GM23248 (cell line): ENCODE results near the gene CTNND2. TPM values are rescaled to one million over a fixed set of nuclear protein-coding genes. Genes with fewer than 3 reads are reported as not detected.

Source experiments
- DNase-seq: peaks from one replicate; pipeline ENCODE4 v3.0.0-alpha.2; 2015
- H2AFZ ChIP-seq: fragments of 200-600 bp; sonication (generic); 2 replicates; pipeline ENCODE4 v1.6.1; 2016; ENCODE audit warnings: antibody characterized with exemption
- H3F3A ChIP-seq: fragments of 200-600 bp; sonication (generic); 2 replicates; pipeline ENCODE4 v1.6.1; 2016; ENCODE audit warnings: mild to moderate bottlenecking, antibody characterized with exemption, mixed run types; ENCODE audit not compliant: insufficient read depth
- H3K27ac ChIP-seq: fragments of 200-600 bp; sonication (generic); 2 replicates; pipeline ENCODE4 v1.5.1; 2016; ENCODE audit warnings: mild to moderate bottlenecking
- H3K27me3 ChIP-seq: fragments of 200-600 bp; sonication (generic); replicated peaks from 2 replicates; pipeline ENCODE4 v1.6.1; 2016; ENCODE audit warnings: mild to moderate bottlenecking; ENCODE audit not compliant: insufficient read depth
- H3K36me3 ChIP-seq: fragments of 200-600 bp; sonication (generic); 2 replicates; pipeline ENCODE4 v1.6.1; 2016; ENCODE audit warnings: low read depth, mild to moderate bottlenecking
- H3K4me1 ChIP-seq: fragments of 200-600 bp; sonication (generic); 2 replicates; pipeline ENCODE4 v1.6.1; 2016; ENCODE audit warnings: mild to moderate bottlenecking; ENCODE audit not compliant: insufficient read depth
- H3K4me2 ChIP-seq: fragments of 200-600 bp; sonication (generic); one replicate; pipeline ENCODE4 v1.6.1; 2016; ENCODE audit warnings: mild to moderate bottlenecking; ENCODE audit not compliant: unreplicated experiment
- H3K4me3 ChIP-seq: fragments of 200-600 bp; sonication (generic); 2 replicates; pipeline ENCODE4 v1.5.1; 2016; ENCODE audit warnings: mild to moderate bottlenecking
- H3K79me2 ChIP-seq: fragments of 200-600 bp; sonication (generic); 2 replicates; pipeline ENCODE4 v1.6.1; 2016; ENCODE audit warnings: mild to moderate bottlenecking; ENCODE audit not compliant: insufficient read depth
- H3K9ac ChIP-seq: fragments of 200-600 bp; sonication (generic); 2 replicates; pipeline ENCODE4 v1.6.1; 2016; ENCODE audit warnings: mild to moderate bottlenecking
- H3K9me2 ChIP-seq: fragments of 200-600 bp; sonication (generic); 2 replicates; pipeline ENCODE4 v1.6.1; 2016; ENCODE audit warnings: mixed run types, mild to moderate bottlenecking, moderate library complexity; ENCODE audit not compliant: insufficient read depth
- H3K9me3 ChIP-seq: fragments of 200-600 bp; sonication (generic); one replicate; pipeline ENCODE4 v1.6.1; 2017; ENCODE audit warnings: low read depth
- H4K20me1 ChIP-seq: fragments of 200-600 bp; sonication (generic); 2 replicates; pipeline ENCODE4 v1.6.0; 2016; ENCODE audit not compliant: insufficient read depth
- EZH2 ChIP-seq: fragments of 200-600 bp; sonication (generic); IDR thresholded peaks from 2 replicates; pipeline ENCODE4 v1.6.1; 2018; ENCODE audit warnings: antibody characterized with exemption, mild to moderate bottlenecking; ENCODE audit not compliant: insufficient read depth, poor library complexity, severe bottlenecking
- EZH2phosphoT487 ChIP-seq: fragments of 200-600 bp; sonication (generic); IDR thresholded peaks from 2 replicates; pipeline ENCODE4 v1.6.1; 2018; ENCODE audit warnings: antibody characterized with exemption, moderate library complexity, mild to moderate bottlenecking, low read depth; ENCODE audit not compliant: insufficient read depth
- WGBS, 2 experiments: methylation state at CpG; one replicate each; pipeline ENCODE4 v1.1.6; 2015 to 2017; ENCODE audit warnings: low lambda C conversion rate in 2 of 2, low coverage in 1 of 2; ENCODE audit errors: missing lambda C conversion rate in 2 of 2; 5-methylcytosine and 5-hydroxymethylcytosine counted together
- in situ Hi-C: fragments of 300-500 bp; cut with MboI; formaldehyde crosslinking; loops from 2 replicates; pipeline ENCODE4 v1.15.0; 2020
- polyA plus RNA-seq: library from polyadenylated mRNA; unstranded; fragments of >200 nt; fragmentation: Nextera tagmentation; extraction: Ambion mirVana; gene quantifications from 2 replicates; pipeline ENCODE4 v1.2.1, GENCODE V29; 2016
- total RNA-seq: library from RNA; depleted of rRNA; stranded (reverse); fragments of >200 nt; shearing (Covaris generic); gene quantifications from 2 replicates; pipeline ENCODE4 v1.2.3, GENCODE V29; 2014

The CTNND2 gene
- total and polyA plus RNA-seq, 2 experiments from 2014 or later: not detected

- no peak for DNase-seq
- Histone ChIP-seq H3K9me3 (no peaks in the 10 kb centered on the region), H3K27me3 (no peaks in the 10 kb centered on the region), H3K4me1 (no peaks in the 10 kb centered on the region), H3K4me2 (no peak overlapping the region), H3F3A (no peaks in the 10 kb centered on the region), H3K9me2 (no peaks in the 10 kb centered on the region), H3K79me2 (no peaks in the 10 kb centered on the region), H3K36me3 (no peaks in the 10 kb centered on the region), H3K9ac (no peak overlapping the region), H3K4me3 (no peak overlapping the region), H4K20me1 (no peaks in the 10 kb centered on the region), H3K27ac (no peak overlapping the region), H2AFZ (no peak overlapping the region)
- 0 to 8% methylated on average over 1 of the region's 1 CpG for WGBS, 2 experiments
- TF ChIP-seq EZH2 (no peak), EZH2phosphoT487 (no peak)
- in situ Hi-C loops: no loop called here
These were observed 199.3 kb downstream of the CTNND2 start for GRCh38 chr5:11704916-11705315.

DNA sequence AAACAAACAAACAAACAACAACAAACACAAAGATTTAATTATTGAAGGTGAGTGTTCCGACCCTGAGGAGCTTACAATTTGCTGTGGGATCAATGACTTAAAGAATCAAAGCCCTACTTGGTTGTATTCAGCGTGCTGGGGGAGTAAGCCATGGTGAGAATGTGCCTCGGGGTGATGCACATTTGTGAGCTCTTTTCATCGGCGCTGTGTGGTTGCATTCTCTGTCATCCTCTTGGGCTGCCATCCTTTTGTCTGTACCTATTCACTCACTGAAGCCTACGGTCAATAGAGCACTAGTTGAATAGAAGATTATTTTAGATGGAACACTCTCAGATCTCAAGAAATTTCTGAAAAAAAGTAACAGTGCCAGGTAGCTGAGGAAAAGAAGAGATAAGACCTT is 203.9 kb downstream of the CTNND2 start:
- Histone ChIP-seq H3K4me1 (no peaks in the 10 kb centered on the region), H2AFZ (no peak overlapping the region), H3K79me2 (no peaks in the 10 kb centered on the region), H3K9me2 (no peaks in the 10 kb centered on the region), H3K36me3 (no peaks in the 10 kb centered on the region), H4K20me1 (no peaks in the 10 kb centered on the region), H3F3A (no peaks in the 10 kb centered on the region), H3K9me3 (no peaks in the 10 kb centered on the region), H3K27me3 (no peaks in the 10 kb centered on the region), H3K9ac (no peak overlapping the region), H3K27ac (no peak overlapping the region), H3K4me2 (no peak overlapping the region), H3K4me3 (no peak overlapping the region)
- in situ Hi-C loops: no loop called here
- WGBS, 2 experiments: 29 to 35% methylated on average over 6 of the region's 6 CpGs
- no peak for TF ChIP-seq EZH2
- no peak for DNase-seq

DNA sequence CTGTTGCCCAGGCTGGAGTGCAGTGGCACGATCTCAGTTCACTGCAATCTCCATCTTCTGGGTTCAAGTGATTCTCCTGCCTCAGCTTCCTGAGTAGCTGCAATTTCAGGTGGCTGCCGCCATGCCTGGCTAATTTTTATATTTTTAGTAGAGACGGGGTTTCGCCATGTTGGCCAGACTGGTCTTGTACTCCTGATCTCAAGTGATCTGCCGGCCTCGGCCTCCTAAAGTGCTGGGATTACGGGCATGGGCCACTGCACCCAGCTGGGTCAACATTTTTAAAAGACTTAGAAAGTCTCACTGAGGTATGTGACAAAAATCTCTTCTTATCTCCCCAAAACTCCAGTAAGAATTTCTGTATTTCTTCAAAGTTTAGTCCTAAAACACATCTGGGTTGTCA is 211.6 kb downstream of the CTNND2 start:
- no peaks in the 10 kb centered on the region for H3K4me1 ChIP-seq
- no peak overlapping the region for H2AFZ ChIP-seq
- WGBS, 2 experiments: 26 to 31% methylated on average over 7 of the region's 7 CpGs
- no peak for DNase-seq
- H3K27me3 ChIP-seq: no peaks in the 10 kb centered on the region
- H3F3A ChIP-seq: no peaks in the 10 kb centered on the region
- no peak overlapping the region for H3K4me3 ChIP-seq
- no peaks in the 10 kb centered on the region for H3K36me3 ChIP-seq
- in situ Hi-C loops: no loop called here
- no peaks in the 10 kb centered on the region for H4K20me1 ChIP-seq
- no peak overlapping the region for H3K9ac ChIP-seq
- no peaks in the 10 kb centered on the region for H3K9me3 ChIP-seq
- H3K4me2 ChIP-seq: no peak overlapping the region
- no peaks in the 10 kb centered on the region for H3K9me2 ChIP-seq
- TF ChIP-seq EZH2phosphoT487: no peak
- no peak for TF ChIP-seq EZH2
- no peaks in the 10 kb centered on the region for H3K79me2 ChIP-seq
- no peak overlapping the region for H3K27ac ChIP-seq

DNA sequence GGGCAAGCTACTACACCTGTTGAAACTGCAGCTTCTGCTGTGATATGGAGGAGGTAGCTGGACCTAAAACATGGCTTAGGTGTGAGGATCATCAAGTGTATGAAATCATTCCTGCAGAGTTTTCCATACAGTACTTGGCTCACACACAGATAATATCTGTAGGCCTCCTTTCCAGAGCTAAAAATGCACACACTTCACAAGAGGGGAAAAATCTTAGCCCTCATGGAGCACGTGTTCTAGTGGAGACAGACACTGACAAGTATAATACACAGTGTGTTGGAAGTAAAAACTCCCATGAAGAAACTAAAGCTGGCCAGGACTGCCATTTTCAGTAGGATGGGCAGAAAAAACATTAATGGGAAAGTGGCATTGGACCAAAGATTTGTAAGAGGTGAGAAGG is 216.7 kb downstream of the CTNND2 start:
- Histone ChIP-seq H3K4me3 (no peak overlapping the region), H3F3A (no peaks in the 10 kb centered on the region), H3K27ac (no peak overlapping the region), H3K36me3 (no peaks in the 10 kb centered on the region), H2AFZ (no peak overlapping the region), H3K27me3 (no peaks in the 10 kb centered on the region), H3K4me2 (no peak overlapping the region), H3K4me1 (no peaks in the 10 kb centered on the region), H3K9ac (no peak overlapping the region), H3K79me2 (no peaks in the 10 kb centered on the region), H4K20me1 (no peaks in the 10 kb centered on the region), H3K9me3 (no peaks in the 10 kb centered on the region), H3K9me2 (no peaks in the 10 kb centered on the region)
- TF ChIP-seq EZH2phosphoT487 (no peak), EZH2 (no peak)
- in situ Hi-C loops: no loop called here
- no peak for DNase-seq
- 28 to 31% methylated on average over 1 of the region's 1 CpG for WGBS, 2 experiments

GRCh38 chr5:11684607-11685006 is 219.6 kb downstream of the CTNND2 start:
- no peaks in the 10 kb centered on the region for H3K9me3 ChIP-seq
- H3F3A ChIP-seq: no peaks in the 10 kb centered on the region
- H3K4me2 ChIP-seq: no peak overlapping the region
- no peak overlapping the region for H2AFZ ChIP-seq
- in situ Hi-C loops: no loop called here
- no peaks in the 10 kb centered on the region for H3K4me1 ChIP-seq
- no peaks in the 10 kb centered on the region for H3K36me3 ChIP-seq
- 15 to 16% methylated on average over 2 of the region's 2 CpGs for WGBS, 2 experiments
- no peaks in the 10 kb centered on the region for H3K27me3 ChIP-seq
- no peak for DNase-seq
- TF ChIP-seq EZH2phosphoT487 (no peak), EZH2 (no peak)
- no peaks in the 10 kb centered on the region for H3K79me2 ChIP-seq
- no peaks in the 10 kb centered on the region for H3K9me2 ChIP-seq
- H3K27ac ChIP-seq: no peak overlapping the region
- H3K4me3 ChIP-seq: no peak overlapping the region
- no peaks in the 10 kb centered on the region for H4K20me1 ChIP-seq
- H3K9ac ChIP-seq: no peak overlapping the region
